Measurements from ENCODE around the gene GCN1. TPM values are rescaled to one million over a fixed set of nuclear protein-coding genes. Genes with fewer than 3 reads are reported as not detected.

Gene GCN1
- total and polyA plus RNA-seq, 10 of the 15 experiments (the other 5 are each of a cell fraction or from before 2014, with no cell fraction given): 10.8 to 150 (median 58.3) TPM

DNA sequence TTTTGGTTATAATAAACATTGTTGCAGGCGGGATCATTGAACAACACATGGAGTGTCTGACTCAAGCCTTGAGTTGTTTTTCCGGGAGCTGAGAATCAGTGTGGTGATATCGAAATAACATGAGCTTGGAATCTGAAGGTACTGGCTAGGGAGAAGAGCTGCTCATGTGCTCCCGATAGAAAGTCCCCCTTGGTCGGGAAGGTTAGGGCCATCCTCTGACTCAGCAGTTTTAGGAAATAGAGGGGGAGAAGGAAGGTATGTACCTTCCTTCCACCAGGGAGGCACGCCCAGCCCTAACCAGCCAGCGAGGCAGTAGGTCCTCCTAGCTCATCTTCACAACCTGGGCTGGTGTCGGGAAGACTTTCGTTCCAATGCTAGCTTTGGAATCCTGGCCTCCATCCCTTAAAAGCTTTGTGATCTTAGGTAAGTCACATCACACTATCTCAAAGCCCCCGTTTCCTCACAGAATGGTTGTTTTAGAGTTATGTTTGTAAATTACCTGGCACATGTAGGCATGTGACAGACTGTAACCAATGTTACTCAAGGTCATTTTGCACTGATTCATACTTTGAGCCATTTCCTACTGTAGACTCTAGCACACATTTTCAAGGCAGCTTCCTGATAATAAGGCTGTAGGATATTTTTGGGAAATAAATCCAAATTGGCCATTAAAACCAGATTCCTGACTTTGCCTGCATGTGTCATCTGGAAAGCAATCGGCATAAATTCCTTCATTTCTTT lies 76.0 kb downstream of the GCN1 start (continued):
- TF ChIP-seq, protein P1, sequence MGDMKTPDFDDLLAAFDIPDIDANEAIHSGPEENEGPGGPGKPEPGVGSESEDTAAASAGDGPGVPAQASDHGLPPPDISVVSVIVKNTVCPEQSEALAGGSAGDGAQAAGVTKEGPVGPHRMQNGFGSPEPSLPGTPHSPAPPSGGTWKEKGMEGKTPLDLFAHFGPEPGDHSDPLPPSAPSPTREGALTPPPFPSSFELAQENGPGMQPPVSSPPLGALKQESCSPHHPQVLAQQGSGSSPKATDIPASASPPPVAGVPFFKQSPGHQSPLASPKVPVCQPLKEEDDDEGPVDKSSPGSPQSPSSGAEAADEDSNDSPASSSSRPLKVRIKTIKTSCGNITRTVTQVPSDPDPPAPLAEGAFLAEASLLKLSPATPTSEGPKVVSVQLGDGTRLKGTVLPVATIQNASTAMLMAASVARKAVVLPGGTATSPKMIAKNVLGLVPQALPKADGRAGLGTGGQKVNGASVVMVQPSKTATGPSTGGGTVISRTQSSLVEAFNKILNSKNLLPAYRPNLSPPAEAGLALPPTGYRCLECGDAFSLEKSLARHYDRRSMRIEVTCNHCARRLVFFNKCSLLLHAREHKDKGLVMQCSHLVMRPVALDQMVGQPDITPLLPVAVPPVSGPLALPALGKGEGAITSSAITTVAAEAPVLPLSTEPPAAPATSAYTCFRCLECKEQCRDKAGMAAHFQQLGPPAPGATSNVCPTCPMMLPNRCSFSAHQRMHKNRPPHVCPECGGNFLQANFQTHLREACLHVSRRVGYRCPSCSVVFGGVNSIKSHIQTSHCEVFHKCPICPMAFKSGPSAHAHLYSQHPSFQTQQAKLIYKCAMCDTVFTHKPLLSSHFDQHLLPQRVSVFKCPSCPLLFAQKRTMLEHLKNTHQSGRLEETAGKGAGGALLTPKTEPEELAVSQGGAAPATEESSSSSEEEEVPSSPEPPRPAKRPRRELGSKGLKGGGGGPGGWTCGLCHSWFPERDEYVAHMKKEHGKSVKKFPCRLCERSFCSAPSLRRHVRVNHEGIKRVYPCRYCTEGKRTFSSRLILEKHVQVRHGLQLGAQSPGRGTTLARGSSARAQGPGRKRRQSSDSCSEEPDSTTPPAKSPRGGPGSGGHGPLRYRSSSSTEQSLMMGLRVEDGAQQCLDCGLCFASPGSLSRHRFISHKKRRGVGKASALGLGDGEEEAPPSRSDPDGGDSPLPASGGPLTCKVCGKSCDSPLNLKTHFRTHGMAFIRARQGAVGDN (IDR thresholded peaks at IDR 0.05): peak; percentile 41; the same call in 1 of the 2 replicates
- TF ChIP-seq HDAC2 (IDR thresholded peaks at IDR 0.05): no peak
- TF ChIP-seq RFX5 (IDR thresholded peaks at IDR 0.05; ENCODE audit: low read depth, low read length): no peak
- TF ChIP-seq SMARCA5 (IDR thresholded peaks at IDR 0.05): peak; percentile 45; the same call in 1 of the 2 replicates
- no peak for TF ChIP-seq GATAD2B (conservative IDR thresholded peaks at IDR 0.05; ENCODE audit: low read depth)
- no peak for TF ChIP-seq KLF5 (IDR thresholded peaks at IDR 0.05; ENCODE audit: partially characterized antibody)
- no peak for TF ChIP-seq WRNIP1 (IDR thresholded peaks at IDR 0.05; ENCODE audit: borderline replicate concordance, low read depth, low read length)
- no peak for TF ChIP-seq RUNX3 (IDR thresholded peaks at IDR 0.05; ENCODE audit: low read length)
- TF ChIP-seq ZNF207 (IDR thresholded peaks at IDR 0.05; ENCODE audit: borderline replicate concordance): no peak
- TF ChIP-seq, protein P2, sequence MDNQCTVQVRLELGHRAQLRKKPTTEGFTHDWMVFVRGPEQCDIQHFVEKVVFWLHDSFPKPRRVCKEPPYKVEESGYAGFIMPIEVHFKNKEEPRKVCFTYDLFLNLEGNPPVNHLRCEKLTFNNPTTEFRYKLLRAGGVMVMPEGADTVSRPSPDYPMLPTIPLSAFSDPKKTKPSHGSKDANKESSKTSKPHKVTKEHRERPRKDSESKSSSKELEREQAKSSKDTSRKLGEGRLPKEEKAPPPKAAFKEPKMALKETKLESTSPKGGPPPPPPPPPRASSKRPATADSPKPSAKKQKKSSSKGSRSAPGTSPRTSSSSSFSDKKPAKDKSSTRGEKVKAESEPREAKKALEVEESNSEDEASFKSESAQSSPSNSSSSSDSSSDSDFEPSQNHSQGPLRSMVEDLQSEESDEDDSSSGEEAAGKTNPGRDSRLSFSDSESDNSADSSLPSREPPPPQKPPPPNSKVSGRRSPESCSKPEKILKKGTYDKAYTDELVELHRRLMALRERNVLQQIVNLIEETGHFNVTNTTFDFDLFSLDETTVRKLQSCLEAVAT (IDR thresholded peaks at IDR 0.05): no peak; the same call in 1 of the 2 replicates
- TF ChIP-seq STAT1 (conservative IDR thresholded peaks at IDR 0.05): no peak
- TF ChIP-seq, protein P3, sequence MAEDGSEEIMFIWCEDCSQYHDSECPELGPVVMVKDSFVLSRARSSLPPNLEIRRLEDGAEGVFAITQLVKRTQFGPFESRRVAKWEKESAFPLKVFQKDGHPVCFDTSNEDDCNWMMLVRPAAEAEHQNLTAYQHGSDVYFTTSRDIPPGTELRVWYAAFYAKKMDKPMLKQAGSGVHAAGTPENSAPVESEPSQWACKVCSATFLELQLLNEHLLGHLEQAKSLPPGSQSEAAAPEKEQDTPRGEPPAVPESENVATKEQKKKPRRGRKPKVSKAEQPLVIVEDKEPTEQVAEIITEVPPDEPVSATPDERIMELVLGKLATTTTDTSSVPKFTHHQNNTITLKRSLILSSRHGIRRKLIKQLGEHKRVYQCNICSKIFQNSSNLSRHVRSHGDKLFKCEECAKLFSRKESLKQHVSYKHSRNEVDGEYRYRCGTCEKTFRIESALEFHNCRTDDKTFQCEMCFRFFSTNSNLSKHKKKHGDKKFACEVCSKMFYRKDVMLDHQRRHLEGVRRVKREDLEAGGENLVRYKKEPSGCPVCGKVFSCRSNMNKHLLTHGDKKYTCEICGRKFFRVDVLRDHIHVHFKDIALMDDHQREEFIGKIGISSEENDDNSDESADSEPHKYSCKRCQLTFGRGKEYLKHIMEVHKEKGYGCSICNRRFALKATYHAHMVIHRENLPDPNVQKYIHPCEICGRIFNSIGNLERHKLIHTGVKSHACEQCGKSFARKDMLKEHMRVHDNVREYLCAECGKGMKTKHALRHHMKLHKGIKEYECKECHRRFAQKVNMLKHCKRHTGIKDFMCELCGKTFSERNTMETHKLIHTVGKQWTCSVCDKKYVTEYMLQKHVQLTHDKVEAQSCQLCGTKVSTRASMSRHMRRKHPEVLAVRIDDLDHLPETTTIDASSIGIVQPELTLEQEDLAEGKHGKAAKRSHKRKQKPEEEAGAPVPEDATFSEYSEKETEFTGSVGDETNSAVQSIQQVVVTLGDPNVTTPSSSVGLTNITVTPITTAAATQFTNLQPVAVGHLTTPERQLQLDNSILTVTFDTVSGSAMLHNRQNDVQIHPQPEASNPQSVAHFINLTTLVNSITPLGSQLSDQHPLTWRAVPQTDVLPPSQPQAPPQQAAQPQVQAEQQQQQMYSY (CRISPR knock-in tag; IDR thresholded peaks at IDR 0.05): no peak
- no peak for TF ChIP-seq JUND (IDR thresholded peaks at IDR 0.05; ENCODE audit: low read depth, low read length)
- TF ChIP-seq EZH2 (IDR thresholded peaks at IDR 0.05; ENCODE audit: borderline replicate concordance, control insufficient read depth, low read depth, low read length): no peak
- TF ChIP-seq, protein P4, sequence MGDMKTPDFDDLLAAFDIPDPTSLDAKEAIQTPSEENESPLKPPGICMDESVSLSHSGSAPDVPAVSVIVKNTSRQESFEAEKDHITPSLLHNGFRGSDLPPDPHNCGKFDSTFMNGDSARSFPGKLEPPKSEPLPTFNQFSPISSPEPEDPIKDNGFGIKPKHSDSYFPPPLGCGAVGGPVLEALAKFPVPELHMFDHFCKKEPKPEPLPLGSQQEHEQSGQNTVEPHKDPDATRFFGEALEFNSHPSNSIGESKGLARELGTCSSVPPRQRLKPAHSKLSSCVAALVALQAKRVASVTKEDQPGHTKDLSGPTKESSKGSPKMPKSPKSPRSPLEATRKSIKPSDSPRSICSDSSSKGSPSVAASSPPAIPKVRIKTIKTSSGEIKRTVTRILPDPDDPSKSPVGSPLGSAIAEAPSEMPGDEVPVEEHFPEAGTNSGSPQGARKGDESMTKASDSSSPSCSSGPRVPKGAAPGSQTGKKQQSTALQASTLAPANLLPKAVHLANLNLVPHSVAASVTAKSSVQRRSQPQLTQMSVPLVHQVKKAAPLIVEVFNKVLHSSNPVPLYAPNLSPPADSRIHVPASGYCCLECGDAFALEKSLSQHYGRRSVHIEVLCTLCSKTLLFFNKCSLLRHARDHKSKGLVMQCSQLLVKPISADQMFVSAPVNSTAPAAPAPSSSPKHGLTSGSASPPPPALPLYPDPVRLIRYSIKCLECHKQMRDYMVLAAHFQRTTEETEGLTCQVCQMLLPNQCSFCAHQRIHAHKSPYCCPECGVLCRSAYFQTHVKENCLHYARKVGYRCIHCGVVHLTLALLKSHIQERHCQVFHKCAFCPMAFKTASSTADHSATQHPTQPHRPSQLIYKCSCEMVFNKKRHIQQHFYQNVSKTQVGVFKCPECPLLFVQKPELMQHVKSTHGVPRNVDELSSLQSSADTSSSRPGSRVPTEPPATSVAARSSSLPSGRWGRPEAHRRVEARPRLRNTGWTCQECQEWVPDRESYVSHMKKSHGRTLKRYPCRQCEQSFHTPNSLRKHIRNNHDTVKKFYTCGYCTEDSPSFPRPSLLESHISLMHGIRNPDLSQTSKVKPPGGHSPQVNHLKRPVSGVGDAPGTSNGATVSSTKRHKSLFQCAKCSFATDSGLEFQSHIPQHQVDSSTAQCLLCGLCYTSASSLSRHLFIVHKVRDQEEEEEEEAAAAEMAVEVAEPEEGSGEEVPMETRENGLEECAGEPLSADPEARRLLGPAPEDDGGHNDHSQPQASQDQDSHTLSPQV (IDR thresholded peaks at IDR 0.05): no peak
